ENCODE results near the gene ACP2.

GRCh38 chr11:47259232-47259977 lies 10.8 kb upstream of the ACP2 start:
- TF ChIP-seq CTCF (conservative IDR thresholded peaks at IDR 0.05; ENCODE audit: low read length) (peak; percentile 91), EZH2phosphoT487 (IDR thresholded peaks at IDR 0.05; ENCODE audit: borderline replicate concordance, low read depth, low read length) (no peak)

All from OCI-LY7 (cell line).